HG02588 (cell line): ENCODE measurements around the gene ZFHX2.
"Not testable (repeated sequence)": the region's sequence is repeated elsewhere in the genome, so short reads cannot be mapped to it uniquely, and the experiment has no call there.

Source experiments
- ATAC-seq: cut with Tn5 transposase; IDR thresholded peaks from one replicate; pipeline ENCODE4 v1.9.1; 2021; ENCODE audit warnings: mild to moderate bottlenecking, moderate library complexity; ENCODE audit not compliant: unreplicated experiment

ZFHX2 gene

GRCh38 chr14:23544511-23545447 is 6.8 kb downstream of the ZFHX2 start:
- ATAC-seq: no peak

GRCh38 chr14:23543403-23543802 is 8.2 kb downstream of the ZFHX2 start:
- ATAC-seq: no peak

- no peak for ATAC-seq
These were observed 9.3 kb downstream of the ZFHX2 start for GRCh38 chr14:23542261-23542660.

- ATAC-seq: no peak
These were observed 11.5 kb downstream of the ZFHX2 start for GRCh38 chr14:23540141-23540469.

GRCh38 chr14:23539248-23540140 is 12.1 kb downstream of the ZFHX2 start:
- no peak for ATAC-seq

GRCh38 chr14:23538785-23539184 is 12.8 kb downstream of the ZFHX2 start:
- no peak for ATAC-seq

GRCh38 chr14:23538050-23538718 is 13.4 kb downstream of the ZFHX2 start:
- ATAC-seq: no peak

- no peak for ATAC-seq
These were observed 14.1 kb downstream of the ZFHX2 start for GRCh38 chr14:23537351-23538049.

- ATAC-seq: not testable (repeated sequence)
These were observed 14.7 kb downstream of the ZFHX2 start for GRCh38 chr14:23536906-23537305.

- ATAC-seq: no peak
These were observed 15.1 kb downstream of the ZFHX2 start for GRCh38 chr14:23536494-23536893.

- ATAC-seq: no peak
These were observed 15.6 kb downstream of the ZFHX2 start for GRCh38 chr14:23535943-23536342.

GRCh38 chr14:23533652-23534435 is 17.7 kb downstream of the ZFHX2 start:
- ATAC-seq: no peak

GRCh38 chr14:23532658-23533057 is 18.9 kb downstream of the ZFHX2 start:
- no peak for ATAC-seq

GRCh38 chr14:23531391-23531790 is 20.2 kb downstream of the ZFHX2 start:
- ATAC-seq: no peak

- no peak for ATAC-seq
These were observed 21.1 kb downstream of the ZFHX2 start for GRCh38 chr14:23530375-23531055.

GRCh38 chr14:23529016-23529415 is 22.5 kb downstream of the ZFHX2 start:
- ATAC-seq: no peak

GRCh38 chr14:23528555-23528954 is 23.0 kb downstream of the ZFHX2 start:
- no peak for ATAC-seq

GRCh38 chr14:23525611-23526010 is 26.0 kb downstream of the ZFHX2 start:
- ATAC-seq: no peak

GRCh38 chr14:23524954-23525353 is 26.6 kb downstream of the ZFHX2 start:
- no peak for ATAC-seq
